ENCODE results near the gene ZBTB20.

DNA sequence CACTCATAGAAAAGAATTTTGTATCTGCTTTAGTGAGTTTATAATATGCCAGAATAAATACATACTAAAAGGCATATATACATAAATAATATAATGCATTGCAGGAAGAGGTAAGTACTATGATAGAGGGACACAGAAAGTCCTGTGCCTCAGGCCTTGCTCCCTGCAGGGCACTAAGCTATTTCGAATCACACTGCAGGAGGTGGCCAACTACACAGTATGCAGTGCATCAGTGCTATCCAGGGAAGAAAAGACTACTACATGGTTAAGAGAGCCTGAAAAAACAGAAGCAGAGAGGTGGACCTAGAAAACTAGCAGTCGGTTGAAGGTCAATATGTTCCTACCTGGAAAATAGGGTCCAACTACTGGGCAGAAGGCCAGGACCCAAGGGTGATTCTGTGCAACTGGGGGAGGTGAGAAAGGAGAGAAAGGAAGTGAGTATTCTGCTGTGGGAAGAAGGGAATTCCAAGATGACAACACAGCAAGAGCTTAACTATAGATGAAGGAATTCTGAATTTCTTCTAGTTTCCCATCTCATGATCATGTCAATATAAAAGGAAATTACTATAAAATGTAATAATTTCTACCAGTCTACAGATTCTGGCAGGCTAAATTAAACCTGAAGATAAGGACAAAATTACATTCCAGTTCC lies 218.0 kb downstream of the ZBTB20 start:
- TF ChIP-seq POLR2A (IDR thresholded peaks at IDR 0.05; ENCODE audit: low read depth) (no peak), POLR2AphosphoS5 (IDR thresholded peaks at IDR 0.05) (no peak), EP300 (IDR thresholded peaks at IDR 0.05) (no peak)
- TF ChIP-seq, protein P1, sequence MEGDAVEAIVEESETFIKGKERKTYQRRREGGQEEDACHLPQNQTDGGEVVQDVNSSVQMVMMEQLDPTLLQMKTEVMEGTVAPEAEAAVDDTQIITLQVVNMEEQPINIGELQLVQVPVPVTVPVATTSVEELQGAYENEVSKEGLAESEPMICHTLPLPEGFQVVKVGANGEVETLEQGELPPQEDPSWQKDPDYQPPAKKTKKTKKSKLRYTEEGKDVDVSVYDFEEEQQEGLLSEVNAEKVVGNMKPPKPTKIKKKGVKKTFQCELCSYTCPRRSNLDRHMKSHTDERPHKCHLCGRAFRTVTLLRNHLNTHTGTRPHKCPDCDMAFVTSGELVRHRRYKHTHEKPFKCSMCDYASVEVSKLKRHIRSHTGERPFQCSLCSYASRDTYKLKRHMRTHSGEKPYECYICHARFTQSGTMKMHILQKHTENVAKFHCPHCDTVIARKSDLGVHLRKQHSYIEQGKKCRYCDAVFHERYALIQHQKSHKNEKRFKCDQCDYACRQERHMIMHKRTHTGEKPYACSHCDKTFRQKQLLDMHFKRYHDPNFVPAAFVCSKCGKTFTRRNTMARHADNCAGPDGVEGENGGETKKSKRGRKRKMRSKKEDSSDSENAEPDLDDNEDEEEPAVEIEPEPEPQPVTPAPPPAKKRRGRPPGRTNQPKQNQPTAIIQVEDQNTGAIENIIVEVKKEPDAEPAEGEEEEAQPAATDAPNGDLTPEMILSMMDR (IDR thresholded peaks at IDR 0.05), result no peak

Measured in esophagus muscularis mucosa (tissue), 4 donors.